HCT116 (cell line): ENCODE data around the gene DPYSL5. TPM values are rescaled to one million over a fixed set of nuclear protein-coding genes. Genes with fewer than 3 reads are reported as not detected.

ENCODE experiments used
- ATAC-seq: fragments of 200-7000 bp; cut with Tn5 transposase; 2 replicates; pipeline ENCODE4 v1.9.1; 2020; ENCODE audit warnings: mild to moderate bottlenecking, moderate library complexity
- BruUV-seq: library from RNA; stranded (reverse); fragments of 400-500 nt; replicated peaks from 2 replicates; lab custom pipeline; 2021; lab: Mats Ljungman, UMichigan
- CTCF ChIA-PET: fragments of 300-600 bp; sonication (Branson Sonifier 250); formaldehyde crosslinking; loops from one replicate; lab custom pipeline; 2021; ENCODE audit warnings: antibody characterized with exemption; lab: Charles Lee
- POLR2A ChIA-PET: fragments of 300-600, 350-600 bp; sonication (Branson Sonifier 250); formaldehyde crosslinking; loops from one replicate; lab custom pipeline; 2021; ENCODE audit warnings: antibody characterized with exemption; lab: Charles Lee
- RAD21 ChIA-PET, 2 experiments: fragments of 300-600 bp; sonication (Branson Sonifier 250); formaldehyde crosslinking; loops; one replicate each; lab custom pipeline; 2023; ENCODE audit warnings: low total read pairs in 2 of 2; ENCODE audit not compliant: uncharacterized antibody in 2 of 2, unreplicated experiment in 2 of 2, low non-redundant PET in 1 of 2; lab: Charles Lee
- DNase-seq: peaks from one replicate; pipeline ENCODE4 v3.0.0-alpha.2; 2010; ENCODE audit warnings: low read depth, low spot score
- H2AFZ ChIP-seq: fragments of 200-600 bp; shearing (Covaris generic), sonication (generic); 2 replicates; pipeline ENCODE4 v1.6.1; 2017; ENCODE audit warnings: low read depth, mixed run types, mixed read lengths, antibody characterized with exemption, low read length; ENCODE audit not compliant: poor library complexity, severe bottlenecking
- H3K27ac ChIP-seq: 2 replicates; pipeline ENCODE4 v1.5.1; 2012; ENCODE audit warnings: low read depth, low read length
- H3K27me3 ChIP-seq: fragments of 200-600 bp; sonication (generic); 2 replicates; pipeline ENCODE4 v1.6.1; 2016; ENCODE audit warnings: mixed run types, low read length, mixed read lengths; ENCODE audit not compliant: insufficient read depth
- H3K36me3 ChIP-seq, 2 experiments: fragments of 200-500 bp in 1 of 2; fragments of 200-600 bp in 1 of 2; sonication (Bioruptor generic) in 1 of 2; sonication (generic) in 1 of 2; 2 replicates each; pipeline versions ENCODE4 v1.5.1 to v1.6.1; 2014 to 2016; ENCODE audit warnings: low read length in 2 of 2, inconsistent platforms in 1 of 2, mixed read lengths in 1 of 2, mixed run types in 1 of 2; ENCODE audit not compliant: insufficient read depth in 2 of 2, control insufficient read depth in 1 of 2
- H3K4me1 ChIP-seq, 2 experiments: fragments of 200-600 bp in 1 of 2; sonication (generic) in 1 of 2; 2 replicates each; pipeline versions ENCODE4 v1.5.1 to v1.6.1; 2012 to 2017; ENCODE audit warnings: low read length in 2 of 2, inconsistent platforms in 1 of 2, mild to moderate bottlenecking in 1 of 2, mixed read lengths in 1 of 2, mixed run types in 1 of 2, moderate library complexity in 1 of 2; ENCODE audit not compliant: insufficient read depth in 2 of 2, control insufficient read depth in 1 of 2
- H3K4me2 ChIP-seq: fragments of 200-600 bp; sonication (generic); 2 replicates; pipeline ENCODE4 v1.6.1; 2017; ENCODE audit warnings: mixed run types, low read length, mixed read lengths
- H3K4me3 ChIP-seq, 2 experiments: fragments of 200-600 bp in 1 of 2; sonication (generic) in 1 of 2; replicated peaks in 1 of 2; 2 replicates each; pipeline ENCODE4 v1.5.1; 2011 to 2016; ENCODE audit warnings: low read length in 2 of 2, control low read depth in 1 of 2, low read depth in 1 of 2, mild to moderate bottlenecking in 1 of 2, mixed read lengths in 1 of 2, mixed run types in 1 of 2
- H3K79me2 ChIP-seq: fragments of 200-600 bp; sonication (generic); 2 replicates; pipeline ENCODE4 v1.6.1; 2017; ENCODE audit warnings: mild to moderate bottlenecking, mixed run types, low read length, moderate library complexity, mixed read lengths; ENCODE audit not compliant: insufficient read depth
- H3K9ac ChIP-seq: fragments of 200-600 bp; sonication (generic); 2 replicates; pipeline ENCODE4 v1.6.1; 2016; ENCODE audit warnings: low read length, mixed read lengths
- H3K9me2 ChIP-seq: fragments of 200-600 bp; sonication (generic), shearing (Covaris generic); 2 replicates; pipeline ENCODE4 v1.6.1; 2017; ENCODE audit warnings: mixed run types, mild to moderate bottlenecking, moderate library complexity; ENCODE audit not compliant: insufficient read depth
- H3K9me3 ChIP-seq, 2 experiments: fragments of 200-500 bp in 1 of 2; fragments of 200-600 bp in 1 of 2; sonication (Bioruptor generic) in 1 of 2; sonication (generic) in 1 of 2; 2 replicates each; pipeline ENCODE4 v1.6.1; 2014 to 2017; ENCODE audit warnings: low read length in 2 of 2, mixed read lengths in 2 of 2, inconsistent platforms in 1 of 2, low read depth in 1 of 2, mild to moderate bottlenecking in 1 of 2, mixed run types in 1 of 2, moderate library complexity in 1 of 2; ENCODE audit not compliant: control insufficient read depth in 1 of 2, insufficient read depth in 1 of 2
- H4K20me1 ChIP-seq: fragments of 200-600 bp; sonication (generic), shearing (Covaris generic); 2 replicates; pipeline ENCODE4 v1.6.1; 2017; ENCODE audit warnings: mixed run types, mild to moderate bottlenecking, moderate library complexity; ENCODE audit not compliant: insufficient read depth
- CBX3 ChIP-seq: IDR thresholded peaks from 2 replicates; pipeline ENCODE4 v1.6.1; 2012; ENCODE audit warnings: low read depth
- CEBPB ChIP-seq: IDR thresholded peaks from 2 replicates; pipeline ENCODE4 v1.6.1; 2012; ENCODE audit warnings: low read depth
- EGR1 ChIP-seq: IDR thresholded peaks from 2 replicates; pipeline ENCODE4 v1.6.1; 2012; ENCODE audit warnings: low read depth
- ELF1 ChIP-seq: IDR thresholded peaks from 2 replicates; pipeline ENCODE4 v1.6.1; 2012; ENCODE audit warnings: low read depth, borderline replicate concordance
- EZH2 ChIP-seq: fragments of 200-600 bp; sonication (generic); IDR thresholded peaks from 2 replicates; pipeline ENCODE4 v1.6.1; 2017; ENCODE audit warnings: antibody characterized with exemption, mixed run types
- FOSL1 ChIP-seq: IDR thresholded peaks from 2 replicates; pipeline ENCODE4 v1.6.1; 2012; ENCODE audit warnings: low read depth
- JUND ChIP-seq: IDR thresholded peaks from 2 replicates; pipeline ENCODE4 v1.6.1; 2012
- MAX ChIP-seq: IDR thresholded peaks from 2 replicates; pipeline ENCODE4 v1.6.1; 2012
- POLR2A ChIP-seq: IDR thresholded peaks from 2 replicates; pipeline ENCODE4 v1.7.0; 2011; ENCODE audit warnings: borderline replicate concordance; ENCODE audit not compliant: insufficient read depth, insufficient read length; ENCODE audit errors: extremely low read depth
- POLR2AphosphoS5 ChIP-seq: IDR thresholded peaks from 2 replicates; pipeline ENCODE4 v1.6.1; 2011; ENCODE audit warnings: mild to moderate bottlenecking, low read depth, low read length, moderate library complexity
- RAD21 ChIP-seq: IDR thresholded peaks from 2 replicates; pipeline ENCODE4 v1.6.1; 2012; ENCODE audit warnings: low read depth, mild to moderate bottlenecking
- REST ChIP-seq: IDR thresholded peaks from 2 replicates; pipeline ENCODE4 v1.6.1; 2012; ENCODE audit warnings: low read depth
- SRF ChIP-seq: IDR thresholded peaks from 2 replicates; pipeline ENCODE4 v1.6.1; 2012; ENCODE audit warnings: low read depth
- TCF7L2 ChIP-seq: IDR thresholded peaks from 2 replicates; pipeline ENCODE4 v1.7.0; 2011; ENCODE audit warnings: borderline replicate concordance, inconsistent platforms; ENCODE audit not compliant: insufficient read depth, insufficient read length; ENCODE audit errors: extremely low read depth
- YY1 ChIP-seq: IDR thresholded peaks from 2 replicates; pipeline ENCODE4 v1.6.1; 2011; ENCODE audit warnings: low read length, low read depth, moderate library complexity, mild to moderate bottlenecking; ENCODE audit not compliant: insufficient replicate concordance; ENCODE audit errors: extremely low read depth
- ZBTB33 ChIP-seq: IDR thresholded peaks from 2 replicates; pipeline ENCODE4 v1.6.1; 2011; ENCODE audit warnings: mild to moderate bottlenecking, low read length, moderate library complexity; ENCODE audit not compliant: insufficient replicate concordance; ENCODE audit errors: extremely low read depth
- ZFX ChIP-seq: fragments of 450-650 bp; IDR thresholded peaks from 2 replicates; pipeline ENCODE4 v1.6.1; 2017
- intact Hi-C: fragments of 100-400 bp; cut with micrococcal nuclease; formaldehyde crosslinking; loops from 2 replicates; pipeline ENCODE4 v1.10.0; 2022
- total RNA-seq: library from RNA; stranded (reverse); gene quantifications from one replicate; pipeline ENCODE4 v1.2.1, GENCODE V29; 2021; ENCODE audit not compliant: unreplicated experiment
- TF ChIP-seq, protein P1 (sequence below): IDR thresholded peaks from 2 replicates; pipeline ENCODE4 v1.6.1; 2012

DPYSL5 gene
- total RNA-seq, 1 experiment from 2014 or later, result 8.4 TPM

GRCh38 chr2:26988058-26988860, 140.3 kb downstream of the DPYSL5 start:
- H3K4me1 ChIP-seq, result peaks cover 11 to 25% of the 10 kb centered on the region in 2 experiments
- H3K9me3 ChIP-seq, result no peaks in the 10 kb centered on the region
- no peak overlapping the region for H2AFZ ChIP-seq
- H3K4me3 ChIP-seq, result no peak overlapping the region
- TF ChIP-seq POLR2AphosphoS5, result no peak
- TF ChIP-seq SRF, result no peak
- no peak for TF ChIP-seq CBX3
- TF ChIP-seq EZH2, result no peak
- TF ChIP-seq FOSL1, result no peak
- TF ChIP-seq RAD21, result no peak
- no peak for TF ChIP-seq POLR2A
- TF ChIP-seq, protein P1, sequence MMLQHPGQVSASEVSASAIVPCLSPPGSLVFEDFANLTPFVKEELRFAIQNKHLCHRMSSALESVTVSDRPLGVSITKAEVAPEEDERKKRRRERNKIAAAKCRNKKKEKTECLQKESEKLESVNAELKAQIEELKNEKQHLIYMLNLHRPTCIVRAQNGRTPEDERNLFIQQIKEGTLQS, result no peak
- no peak for TF ChIP-seq ZFX
- no peak for TF ChIP-seq JUND
- no peak for TF ChIP-seq TCF7L2
- TF ChIP-seq MAX, result no peak
- no peak for TF ChIP-seq REST
- no peak for TF ChIP-seq ELF1
- no peak for TF ChIP-seq EGR1
- TF ChIP-seq ZBTB33, result no peak
- no peak for TF ChIP-seq CEBPB
- TF ChIP-seq YY1, result no peak
- H3K4me2 ChIP-seq, result peak overlapping the region; percentile 43
- no peaks in the 10 kb centered on the region for H3K79me2 ChIP-seq
- H3K9me2 ChIP-seq, result no peaks in the 10 kb centered on the region
- no peaks in the 10 kb centered on the region for H3K36me3 ChIP-seq
- ATAC-seq (peak; percentile 63), DNase-seq (no peak)
- H4K20me1 ChIP-seq, result no peaks in the 10 kb centered on the region
- POLR2A ChIA-PET, result no interaction called here
- intact Hi-C loops, result no loop called here
- H3K9ac ChIP-seq, result no peak overlapping the region
- no peak overlapping the region for H3K27ac ChIP-seq
- CTCF ChIA-PET, result interaction anchor here (1.7 kb wide), 1 partner anchor 27 kb away, joined by 4 read pairs; no protein-coding TSS in a partner anchor
- RAD21 ChIA-PET, result no interaction called here
- no TSS peak for BruUV-seq
- no peaks in the 10 kb centered on the region for H3K27me3 ChIP-seq
